Caki2 (cell line): Measurements from ENCODE around the gene TMEM269. TPM values are rescaled to one million over a fixed set of nuclear protein-coding genes. Genes with fewer than 3 reads are reported as not detected.

Source experiments
- DNase-seq: peaks from one replicate; pipeline ENCODE4 v3.0.0-alpha.2; 2015; ENCODE audit warnings: low read depth
- in situ Hi-C: cut with HindIII; loops from 2 replicates; pipeline ENCODE4 v1.10.0; 2016; ENCODE audit warnings: low sequenced_read_pairs, low pct_unique_long_range_greater_than_20kb, mixed read lengths
- total RNA-seq: library from RNA; depleted of rRNA; stranded (reverse); fragments of >200 nt; shearing (Covaris generic); gene quantifications from 2 replicates; pipeline ENCODE4 v1.2.3, GENCODE V29; 2014; ENCODE audit warnings: low replicate concordance; rRNA removed

TMEM269 gene
- total RNA-seq: 0.10 TPM in 1 of 2 replicates, not detected in the other

GRCh38 chr1:42784946-42785693, at the start of gene TMEM269:
TMEM269 (plus strand) TSS chr1:42784991; CDS start chr1:42789894, 4,903 bp downstream.
- in situ Hi-C loops: no loop called here

GRCh38 chr1:42735056-42735455, 49.7 kb upstream of the TMEM269 start:
- in situ Hi-C loops: no loop called here
- DNase-seq: no peak

More at GRCh38 chr1:42784946-42785693, at the start of gene TMEM269:
- no peak for DNase-seq

DNA sequence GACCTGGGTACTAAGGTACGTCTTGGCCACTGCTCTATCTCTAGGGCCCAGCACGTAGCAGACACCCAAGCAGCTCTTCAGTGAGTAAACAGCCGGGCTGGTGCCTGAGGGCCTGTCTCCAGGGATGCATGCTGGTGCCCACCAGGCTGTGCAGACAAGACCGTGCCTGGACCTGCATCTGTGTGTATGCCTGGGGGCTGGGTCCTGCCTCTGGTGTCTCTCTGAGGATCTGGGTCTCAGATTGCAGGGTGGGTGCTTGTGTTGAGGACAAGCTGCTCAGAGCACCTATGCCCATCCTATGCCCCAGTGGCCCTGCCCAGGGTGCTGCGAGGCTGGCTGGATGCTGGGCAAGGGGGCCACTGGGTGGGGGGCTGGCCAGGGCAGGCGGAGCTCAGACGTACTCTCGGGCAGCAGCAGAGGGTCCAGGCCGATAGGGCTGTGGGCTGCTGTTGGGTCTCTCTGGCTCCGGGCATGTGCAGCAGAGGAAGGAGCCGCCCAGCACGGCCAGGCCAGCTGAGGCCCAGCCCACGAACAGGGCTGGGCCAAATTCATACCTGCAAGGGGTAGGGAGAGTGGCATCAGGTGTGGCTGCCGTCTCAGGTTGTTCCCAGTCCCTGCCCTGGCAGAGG, 49.2 kb upstream of the TMEM269 start:
- in situ Hi-C loops: no loop called here
- no peak for DNase-seq

DNA sequence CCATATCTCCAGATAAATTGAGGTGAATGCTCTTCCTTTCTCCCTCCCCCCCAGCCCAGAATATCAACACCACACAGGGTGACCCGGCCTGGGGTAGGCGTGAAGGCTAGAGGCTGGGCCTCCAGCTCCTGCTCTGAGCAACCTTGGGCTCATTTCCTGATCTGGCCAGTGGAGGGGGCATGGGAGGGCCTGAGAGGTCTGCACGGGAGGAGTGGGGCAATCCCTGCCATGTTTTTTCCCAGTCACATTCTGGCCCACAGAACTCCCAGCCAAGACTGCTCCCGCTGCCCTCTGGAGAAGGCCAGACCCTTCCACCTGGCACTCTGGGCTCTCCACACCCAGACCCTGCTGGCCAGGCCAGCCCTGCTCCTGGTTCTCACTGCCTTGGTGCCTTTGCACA, 48.6 kb upstream of the TMEM269 start:
- in situ Hi-C loops: no loop called here
- DNase-seq: no peak

DNA sequence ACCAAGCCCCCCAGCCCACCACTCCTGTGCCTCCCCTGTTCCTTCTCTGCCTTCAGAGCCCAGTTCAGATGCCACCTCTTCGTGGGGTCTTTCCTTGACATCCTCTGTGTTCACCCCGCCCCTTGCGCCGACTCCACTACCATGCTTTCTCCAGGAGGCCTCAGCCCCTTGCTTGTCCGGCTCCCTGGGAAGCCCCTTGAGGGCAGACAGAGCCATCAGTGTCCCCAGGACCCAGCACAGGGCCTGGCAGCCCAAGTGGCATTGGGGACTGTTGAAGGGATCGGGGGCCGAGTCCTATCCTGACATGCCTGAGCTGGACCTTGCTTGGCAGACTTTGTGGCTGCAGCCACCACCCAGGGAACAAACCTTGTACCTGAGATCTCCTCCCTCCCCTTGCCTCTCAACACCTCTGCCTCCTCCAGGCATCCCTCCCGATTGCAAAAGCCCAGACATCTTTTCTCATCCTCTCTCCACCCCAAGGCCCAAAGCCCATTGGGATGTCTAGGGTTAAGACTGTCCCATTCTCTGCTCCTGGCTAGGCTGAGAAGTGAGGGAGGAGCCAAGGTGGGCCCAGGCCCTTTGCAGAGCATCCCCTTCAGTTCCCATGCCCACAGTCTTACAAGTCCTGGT, 48.1 kb upstream of the TMEM269 start:
- no peak for DNase-seq
- in situ Hi-C loops: no loop called here

- DNase-seq: no peak
- in situ Hi-C loops: no loop called here
These were observed 47.5 kb upstream of the TMEM269 start for GRCh38 chr1:42737257-42737656.

- no peak for DNase-seq
- in situ Hi-C loops: no loop called here
These were observed 46.7 kb upstream of the TMEM269 start for GRCh38 chr1:42737986-42738677.

DNA sequence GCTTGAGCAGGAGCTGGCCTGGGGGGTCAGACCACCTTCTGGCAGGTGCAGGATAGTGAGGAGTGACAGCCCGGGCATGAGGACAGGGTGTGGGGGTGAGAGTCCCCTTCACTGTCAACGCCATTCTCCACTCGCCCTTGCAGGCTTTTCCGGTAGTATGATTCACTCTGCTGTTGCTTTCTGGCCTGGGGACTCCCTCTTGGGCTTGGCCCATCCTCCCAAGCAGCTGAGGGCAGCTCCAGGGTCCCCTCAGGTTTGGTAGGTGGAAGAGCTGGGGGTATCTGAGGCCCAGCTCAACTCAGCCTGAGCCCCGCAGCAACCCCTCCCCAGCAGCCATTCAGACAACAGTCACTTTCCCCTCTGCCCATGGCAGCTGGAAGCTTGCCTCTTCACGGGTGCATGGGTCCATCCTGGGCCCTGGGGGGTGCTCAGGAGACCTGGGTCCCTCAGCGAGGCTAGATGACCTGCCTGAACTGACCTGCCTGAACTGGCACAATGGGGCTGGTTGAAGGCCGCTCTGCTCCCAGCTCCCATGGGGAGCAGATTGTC, 46.0 kb upstream of the TMEM269 start:
- in situ Hi-C loops: no loop called here
- DNase-seq: no peak

GRCh38 chr1:42739753-42740700, 44.8 kb upstream of the TMEM269 start, which contains the start of gene CLDN19:
CLDN19 (minus strand) TSS chr1:42740236; CDS start chr1:42740063, 173 bp downstream.
- DNase-seq: no peak
- in situ Hi-C loops: no loop called here

DNA sequence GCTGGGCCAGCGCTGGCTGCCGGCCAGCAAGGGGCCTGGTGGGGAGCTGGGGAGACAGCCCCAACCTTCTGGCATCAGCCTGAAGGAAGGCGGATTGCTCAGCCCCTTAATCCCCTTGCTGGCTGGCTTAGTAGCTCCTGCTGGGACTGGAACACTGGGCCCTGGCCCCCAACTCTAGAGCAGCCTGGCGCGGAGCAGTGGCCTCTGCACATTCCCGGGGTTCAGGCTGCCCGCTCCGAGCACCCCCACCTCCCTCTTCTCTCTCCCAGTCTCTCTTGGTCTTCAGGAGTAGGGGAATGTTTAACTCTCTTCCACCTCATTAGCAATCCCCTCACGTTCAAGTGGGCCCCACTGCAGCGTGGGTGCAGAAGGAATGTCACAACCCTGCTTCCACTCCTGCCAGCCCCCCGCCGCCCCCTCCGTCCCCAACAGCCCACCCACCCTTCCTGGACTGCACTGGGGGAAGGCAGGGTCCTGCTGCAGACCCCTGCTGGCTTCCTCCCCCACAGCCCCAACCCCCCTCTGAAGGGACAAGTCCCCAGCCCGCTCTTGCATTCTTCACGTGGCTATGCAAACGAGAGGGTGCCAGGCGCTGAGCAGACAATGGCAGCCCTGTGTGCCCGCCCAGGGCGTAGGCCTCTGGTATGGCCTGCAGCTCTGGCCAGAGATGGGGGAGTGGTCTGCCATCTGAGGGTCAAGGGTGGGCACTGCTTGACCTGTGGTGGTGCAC, 43.8 kb upstream of the TMEM269 start:
- in situ Hi-C loops: no loop called here
- DNase-seq: no peak

DNA sequence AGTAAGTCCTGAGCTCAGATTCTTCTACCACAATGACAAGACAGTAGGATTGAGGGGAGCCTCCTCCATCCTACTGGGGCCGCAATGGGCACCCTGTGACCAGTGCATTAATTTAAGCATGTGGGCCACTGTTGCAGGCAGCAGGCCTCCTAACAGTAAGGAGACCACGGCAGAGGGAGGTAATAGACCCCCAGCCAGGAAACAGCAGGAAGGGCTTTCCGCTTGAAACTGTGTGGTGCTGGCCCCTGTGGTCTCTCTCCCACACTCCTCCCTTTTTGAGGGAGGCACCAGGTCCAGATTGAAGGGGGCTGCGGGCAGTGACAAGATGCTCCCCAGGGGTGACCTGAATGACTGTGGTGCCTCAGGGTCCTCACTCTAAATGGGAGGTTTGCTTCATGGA, 43.1 kb upstream of the TMEM269 start:
- in situ Hi-C loops: no loop called here

GRCh38 chr1:42742141-42742540, 42.6 kb upstream of the TMEM269 start:
- DNase-seq: no peak
- in situ Hi-C loops: no loop called here

More for the DNA sequence above, 43.1 kb upstream of the TMEM269 start:
- no peak for DNase-seq

DNA sequence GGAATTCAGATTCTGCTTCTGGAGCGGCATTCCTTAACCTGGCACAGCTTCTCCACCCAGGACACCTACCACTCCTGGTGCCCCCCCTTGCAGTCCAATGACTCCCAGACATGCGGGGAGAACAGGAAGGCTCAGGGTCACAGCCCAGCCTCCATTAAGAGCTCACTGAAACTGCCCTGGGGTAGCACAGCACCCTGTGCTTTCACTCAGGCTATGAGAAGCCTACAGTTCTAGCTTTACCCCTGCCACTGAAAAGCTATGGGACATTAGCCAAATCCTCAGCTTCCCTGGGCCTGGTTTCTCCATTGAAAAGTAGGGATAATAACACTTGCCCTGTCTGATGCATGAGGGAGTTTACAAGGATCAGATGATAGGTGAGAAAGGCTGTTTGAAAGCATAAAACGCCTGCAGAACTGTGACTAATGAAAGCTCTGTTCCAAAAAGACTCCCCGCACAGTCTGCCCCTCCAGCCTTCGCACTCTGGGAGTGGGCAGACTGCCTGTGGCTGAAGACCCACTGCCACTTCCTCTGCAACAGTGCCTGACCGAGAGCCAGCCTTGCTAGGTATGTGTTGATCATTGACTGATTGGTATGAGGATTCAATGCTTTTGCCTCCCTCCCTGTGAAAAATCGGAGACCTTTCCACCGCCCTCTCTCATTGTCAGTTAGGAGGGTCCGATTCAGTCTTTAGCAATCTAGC, 42.0 kb upstream of the TMEM269 start:
- in situ Hi-C loops: no loop called here

GRCh38 chr1:42743317-42744147, 41.3 kb upstream of the TMEM269 start:
- in situ Hi-C loops: no loop called here
- no peak for DNase-seq

More for the DNA sequence above, 42.0 kb upstream of the TMEM269 start:
- no peak for DNase-seq

GRCh38 chr1:42744148-42744413, 40.7 kb upstream of the TMEM269 start:
- in situ Hi-C loops: no loop called here
- DNase-seq: no peak

GRCh38 chr1:42745851-42746250, 38.9 kb upstream of the TMEM269 start:
- no peak for DNase-seq
- in situ Hi-C loops: no loop called here
